ENCODE results near the gene SP4.

DNA sequence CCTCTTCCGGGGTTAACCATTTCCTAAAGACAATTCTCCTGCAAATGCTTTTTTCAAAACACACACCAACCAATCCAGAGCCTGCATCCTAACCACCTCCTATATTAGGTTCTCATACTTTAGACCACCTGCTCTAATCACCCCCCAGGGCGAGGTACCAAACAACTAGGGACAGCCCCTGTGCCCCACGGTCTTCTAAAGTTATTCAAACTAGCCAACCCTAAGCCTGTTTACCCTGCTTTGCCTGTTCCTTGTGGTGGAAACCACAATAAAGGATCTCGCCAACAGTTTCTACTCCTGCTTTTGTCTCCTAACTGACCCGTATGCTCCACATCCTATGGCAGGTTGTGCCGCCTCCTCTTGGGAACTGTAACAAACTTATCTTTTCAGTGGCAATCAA is 21.1 kb downstream of the SP4 start:
- TF ChIP-seq, protein P1, sequence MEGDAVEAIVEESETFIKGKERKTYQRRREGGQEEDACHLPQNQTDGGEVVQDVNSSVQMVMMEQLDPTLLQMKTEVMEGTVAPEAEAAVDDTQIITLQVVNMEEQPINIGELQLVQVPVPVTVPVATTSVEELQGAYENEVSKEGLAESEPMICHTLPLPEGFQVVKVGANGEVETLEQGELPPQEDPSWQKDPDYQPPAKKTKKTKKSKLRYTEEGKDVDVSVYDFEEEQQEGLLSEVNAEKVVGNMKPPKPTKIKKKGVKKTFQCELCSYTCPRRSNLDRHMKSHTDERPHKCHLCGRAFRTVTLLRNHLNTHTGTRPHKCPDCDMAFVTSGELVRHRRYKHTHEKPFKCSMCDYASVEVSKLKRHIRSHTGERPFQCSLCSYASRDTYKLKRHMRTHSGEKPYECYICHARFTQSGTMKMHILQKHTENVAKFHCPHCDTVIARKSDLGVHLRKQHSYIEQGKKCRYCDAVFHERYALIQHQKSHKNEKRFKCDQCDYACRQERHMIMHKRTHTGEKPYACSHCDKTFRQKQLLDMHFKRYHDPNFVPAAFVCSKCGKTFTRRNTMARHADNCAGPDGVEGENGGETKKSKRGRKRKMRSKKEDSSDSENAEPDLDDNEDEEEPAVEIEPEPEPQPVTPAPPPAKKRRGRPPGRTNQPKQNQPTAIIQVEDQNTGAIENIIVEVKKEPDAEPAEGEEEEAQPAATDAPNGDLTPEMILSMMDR (IDR thresholded peaks at IDR 0.05): no peak
- TF ChIP-seq POLR2A (IDR thresholded peaks at IDR 0.05): no peak

Data from right lobe of liver (tissue), 4 donors.